Adrenal gland (tissue), 12 donors: ENCODE data around the gene ANKRD11. TPM values are rescaled to one million over a fixed set of nuclear protein-coding genes. Genes with fewer than 3 reads are reported as not detected.

Source experiments
- DNase-seq, 7 donors: peaks; one replicate each; pipeline ENCODE4 v3.0.0-alpha.2; 2019 to 2020
- H3K27ac ChIP-seq, 5 donors: fragments of 200-600 bp; sonication (generic) in 4 of 5; 1 replicate in 3 of 5; 2 replicates in 2 of 5; pipeline versions ENCODE4 v1.5.1 to v1.8.0; 2016 to 2020; ENCODE audit warnings: mild to moderate bottlenecking in 1 of 5
- H3K27me3 ChIP-seq: fragments of 200-600 bp; 2 replicates; pipeline ENCODE4 v1.8.0; 2021
- H3K36me3 ChIP-seq, 2 donors: fragments of 200-600 bp; replicated peaks in 1 of 2; 1 replicate in 1 of 2; 2 replicates in 1 of 2; pipeline versions ENCODE4 v1.5.1 to v1.8.0; 2018 to 2022
- H3K4me1 ChIP-seq, 2 donors: fragments of 200-600 bp; replicated peaks in 1 of 2; 1 replicate in 1 of 2; 2 replicates in 1 of 2; pipeline versions ENCODE4 v1.5.1 to v1.8.0; 2018 to 2021
- H3K4me3 ChIP-seq, 4 donors: fragments of 200-600 bp; sonication (generic) in 3 of 4; one replicate each; pipeline ENCODE4 v1.5.1; 2016 to 2018
- H3K9me3 ChIP-seq, 3 donors: fragments of 200-600 bp; sonication (generic) in 1 of 3; replicated peaks in 1 of 3; 1 replicate in 2 of 3; 2 replicates in 1 of 3; pipeline versions ENCODE4 v1.5.1 to v1.8.0; 2016 to 2021
- POLR2A ChIP-seq, 2 donors: fragments of 450-650 bp; IDR thresholded peaks; one replicate each; pipeline ENCODE4 v1.6.1; 2017; ENCODE audit warnings: antibody characterized with exemption in 2 of 2, mild to moderate bottlenecking in 2 of 2, moderate library complexity in 1 of 2
- WGBS, 4 donors: extraction: QIAGEN DNeasy Blood & Tissue Kit in 2 of 4; methylation state at CpG; one replicate each; pipeline versions ENCODE4 v1.1.5 to v1.1.7; 2013 to 2017; 5-methylcytosine and 5-hydroxymethylcytosine counted together
- intact Hi-C, 2 donors: fragments of 100-400 bp; cut with DNase I; formaldehyde crosslinking; loops; one replicate each; pipeline versions ENCODE4 v1.14.1 to v1.15.0; 2022 to 2023
- polyA plus RNA-seq, 3 donors: library from polyadenylated mRNA; stranded (reverse); fragments of 200-250 nt in 2 of 3; fragments of 350-450 nt in 1 of 3; fragmentation: Illumina TruSeq in 1 of 3; extraction: RNeasy Lipid Tissue Mini Kit (QIAGEN cat#74804) in 1 of 3; gene quantifications; one replicate each; pipeline ENCODE4 v1.2.3, GENCODE V29; 2013 to 2014
- total RNA-seq, 9 donors: library from RNA; depleted of rRNA in 4 of 9; stranded (reverse); fragments of >200 nt in 4 of 9; fragments of 120-200 nt in 1 of 9; fragmentation: NEBNext Ultra II Directional in 1 of 9; extraction: Animal tissue kit (Norgen Biotek cat#: 25700) in 1 of 9; gene quantifications; one replicate each; pipeline versions ENCODE4 v1.1.0 to v1.2.4, GENCODE V29; 2013 to 2023
- TF ChIP-seq, protein P1 (sequence below), 6 experiments: fragments of 450-650 bp in 4 of 6; fragments of 200-600 bp in 2 of 6; sonication (generic) in 1 of 6; IDR thresholded peaks; 1 replicate in 5 of 6; 2 replicates in 1 of 6; pipeline versions ENCODE4 v1.5.1 to v1.8.0; 2016 to 2021; ENCODE audit warnings: antibody characterized with exemption in 6 of 6, mild to moderate bottlenecking in 2 of 6, moderate library complexity in 1 of 6
- donor health status: healthy with polysubstance abuse.
- donor health status: Bipolar disorder and iron deficiency.
- donor health status: DM: yes; HTN: yes; CAD: no.
- donor health status: DM: no; HTN: no; CAD: no.
- donor health status: DM: no; HTN: no; CAD: no.
- donor health status: DM: yes; HTN: yes; CAD: no.

Gene ANKRD11
- total and polyA plus RNA-seq, 12 donors = 29.7 to 127 (median 80.1) TPM

- Histone ChIP-seq H3K36me3 (peaks cover 0 to 47% of the 10 kb centered on the region in 2 donors), H3K4me3 (no peak overlapping the region), H3K27me3 (no peaks in the 10 kb centered on the region), H3K27ac (no peak overlapping the region), H3K4me1 (no peaks in the 10 kb centered on the region), H3K9me3 (no peaks in the 10 kb centered on the region)
- TF ChIP-seq, protein P1, sequence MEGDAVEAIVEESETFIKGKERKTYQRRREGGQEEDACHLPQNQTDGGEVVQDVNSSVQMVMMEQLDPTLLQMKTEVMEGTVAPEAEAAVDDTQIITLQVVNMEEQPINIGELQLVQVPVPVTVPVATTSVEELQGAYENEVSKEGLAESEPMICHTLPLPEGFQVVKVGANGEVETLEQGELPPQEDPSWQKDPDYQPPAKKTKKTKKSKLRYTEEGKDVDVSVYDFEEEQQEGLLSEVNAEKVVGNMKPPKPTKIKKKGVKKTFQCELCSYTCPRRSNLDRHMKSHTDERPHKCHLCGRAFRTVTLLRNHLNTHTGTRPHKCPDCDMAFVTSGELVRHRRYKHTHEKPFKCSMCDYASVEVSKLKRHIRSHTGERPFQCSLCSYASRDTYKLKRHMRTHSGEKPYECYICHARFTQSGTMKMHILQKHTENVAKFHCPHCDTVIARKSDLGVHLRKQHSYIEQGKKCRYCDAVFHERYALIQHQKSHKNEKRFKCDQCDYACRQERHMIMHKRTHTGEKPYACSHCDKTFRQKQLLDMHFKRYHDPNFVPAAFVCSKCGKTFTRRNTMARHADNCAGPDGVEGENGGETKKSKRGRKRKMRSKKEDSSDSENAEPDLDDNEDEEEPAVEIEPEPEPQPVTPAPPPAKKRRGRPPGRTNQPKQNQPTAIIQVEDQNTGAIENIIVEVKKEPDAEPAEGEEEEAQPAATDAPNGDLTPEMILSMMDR (IDR thresholded peaks at IDR 0.05) = no peak
- no peak for TF ChIP-seq POLR2A (IDR thresholded peaks at IDR 0.05)
- intact Hi-C loops = loop anchor here in 1 of 2 donors (10.0 kb wide), 1 partner anchor 415 kb away; no protein-coding TSS in a partner anchor
- DNase-seq = no peak
- WGBS, 4 donors = 92 to 100% (median 94%) methylated on average over 5 to 14 of the region's 14 CpGs
Measured at GRCh38 chr16:89230255-89230654, 260.1 kb downstream of the ANKRD11 start.

GRCh38 chr16:89224665-89225064 lies 265.7 kb downstream of the ANKRD11 start:
- Histone ChIP-seq H3K4me3 (no peak overlapping the region), H3K4me1 (no peaks in the 10 kb centered on the region), H3K27ac (no peak overlapping the region), H3K27me3 (no peaks in the 10 kb centered on the region), H3K36me3 (peaks cover 0 to 67% of the 10 kb centered on the region in 2 donors), H3K9me3 (no peaks in the 10 kb centered on the region)
- intact Hi-C loops = no loop called here
- DNase-seq = no peak
- WGBS, 4 donors = 94 to 98% (median 96%) methylated on average over 10 of the region's 10 CpGs
- TF ChIP-seq POLR2A (IDR thresholded peaks at IDR 0.05) = no peak
- TF ChIP-seq, protein P1 (IDR thresholded peaks at IDR 0.05) = no peak

DNA sequence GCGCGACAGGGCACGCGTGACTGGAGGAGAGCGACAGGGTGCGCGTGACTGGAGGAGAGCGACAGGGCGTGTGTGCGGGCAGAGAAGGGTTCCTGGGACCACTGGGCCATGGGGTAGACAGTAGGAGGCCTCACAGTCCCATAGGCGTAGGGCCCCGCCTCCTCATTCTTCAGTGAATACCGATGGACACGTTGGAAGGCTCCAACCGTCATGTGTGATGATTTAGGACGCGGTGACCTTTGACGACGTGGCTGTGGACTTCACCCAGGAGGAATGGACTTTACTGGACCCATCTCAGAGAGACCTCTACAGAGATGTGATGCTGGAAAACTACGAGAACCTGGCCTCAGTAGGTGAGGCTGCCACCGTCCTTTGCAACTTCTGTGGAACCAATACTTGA lies 267.4 kb downstream of the ANKRD11 start:
- no peaks in the 10 kb centered on the region for H3K27me3 ChIP-seq
- peaks cover 0 to 57% of the 10 kb centered on the region in 2 donors for H3K36me3 ChIP-seq
- TF ChIP-seq, protein P1 (IDR thresholded peaks at IDR 0.05) = no peak
- no peak for TF ChIP-seq POLR2A (IDR thresholded peaks at IDR 0.05)
- intact Hi-C loops = no loop called here
- no peaks in the 10 kb centered on the region for H3K9me3 ChIP-seq
- WGBS, 4 donors = 88 to 92% (median 91%) methylated on average over 21 of the region's 21 CpGs
- no peak overlapping the region for H3K27ac ChIP-seq
- no peak overlapping the region for H3K4me3 ChIP-seq
- DNase-seq = no peak
- peaks cover 7 to 15% of the 10 kb centered on the region in 2 donors for H3K4me1 ChIP-seq

DNA sequence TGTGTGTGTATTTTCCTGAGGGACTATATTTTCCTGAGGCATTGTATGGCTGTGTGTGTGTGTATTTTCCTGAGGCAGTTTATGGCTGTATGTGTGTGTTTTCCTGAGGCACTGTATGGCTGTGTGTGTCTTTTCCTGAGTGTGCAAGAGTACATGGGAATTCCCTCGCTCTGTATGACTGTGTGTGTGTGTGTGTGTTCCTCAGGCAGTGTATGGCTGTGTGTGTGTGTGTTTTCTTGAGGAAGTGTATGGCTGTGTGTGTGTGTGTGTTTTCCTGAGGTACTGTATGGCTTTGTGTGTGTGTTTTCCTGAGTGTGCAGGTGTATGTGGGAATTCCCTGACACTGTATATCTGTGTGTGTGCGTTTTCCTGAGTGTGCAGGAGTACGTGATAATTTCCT lies 268.8 kb downstream of the ANKRD11 start:
- intact Hi-C loops = no loop called here
- no peak for DNase-seq
- Histone ChIP-seq H3K27ac (no peak overlapping the region), H3K9me3 (no peaks in the 10 kb centered on the region), H3K27me3 (no peaks in the 10 kb centered on the region), H3K36me3 (peaks cover 0 to 44% of the 10 kb centered on the region in 2 donors), H3K4me3 (no peak overlapping the region), H3K4me1 (peaks cover 12 to 20% of the 10 kb centered on the region in 2 donors)
- 81 to 97% (median 84%) methylated on average over 3 of the region's 3 CpGs for WGBS, 4 donors
- no peak for TF ChIP-seq POLR2A (IDR thresholded peaks at IDR 0.05)
- TF ChIP-seq, protein P1 (IDR thresholded peaks at IDR 0.05) = no peak
